Measurements from ENCODE around the gene BTRC.
"Not testable (repeated sequence)": the region's sequence is repeated elsewhere in the genome, so short reads cannot be mapped to it uniquely, and the experiment has no call there.

Gene BTRC

GRCh38 chr10:101585841-101586240 is 231.9 kb downstream of the BTRC start:
- no peak for TF ChIP-seq GABPA (IDR thresholded peaks at IDR 0.05; ENCODE audit: low read depth)
- no peak for TF ChIP-seq POLR2AphosphoS5 (IDR thresholded peaks at IDR 0.05; ENCODE audit: low read depth)
- no peak for TF ChIP-seq SPI1 (IDR thresholded peaks at IDR 0.05; ENCODE audit: borderline replicate concordance, low read depth)
- TF ChIP-seq CTCF (IDR thresholded peaks at IDR 0.05; ENCODE audit: insufficient read depth, low read length) = no peak
- TF ChIP-seq, protein P1, sequence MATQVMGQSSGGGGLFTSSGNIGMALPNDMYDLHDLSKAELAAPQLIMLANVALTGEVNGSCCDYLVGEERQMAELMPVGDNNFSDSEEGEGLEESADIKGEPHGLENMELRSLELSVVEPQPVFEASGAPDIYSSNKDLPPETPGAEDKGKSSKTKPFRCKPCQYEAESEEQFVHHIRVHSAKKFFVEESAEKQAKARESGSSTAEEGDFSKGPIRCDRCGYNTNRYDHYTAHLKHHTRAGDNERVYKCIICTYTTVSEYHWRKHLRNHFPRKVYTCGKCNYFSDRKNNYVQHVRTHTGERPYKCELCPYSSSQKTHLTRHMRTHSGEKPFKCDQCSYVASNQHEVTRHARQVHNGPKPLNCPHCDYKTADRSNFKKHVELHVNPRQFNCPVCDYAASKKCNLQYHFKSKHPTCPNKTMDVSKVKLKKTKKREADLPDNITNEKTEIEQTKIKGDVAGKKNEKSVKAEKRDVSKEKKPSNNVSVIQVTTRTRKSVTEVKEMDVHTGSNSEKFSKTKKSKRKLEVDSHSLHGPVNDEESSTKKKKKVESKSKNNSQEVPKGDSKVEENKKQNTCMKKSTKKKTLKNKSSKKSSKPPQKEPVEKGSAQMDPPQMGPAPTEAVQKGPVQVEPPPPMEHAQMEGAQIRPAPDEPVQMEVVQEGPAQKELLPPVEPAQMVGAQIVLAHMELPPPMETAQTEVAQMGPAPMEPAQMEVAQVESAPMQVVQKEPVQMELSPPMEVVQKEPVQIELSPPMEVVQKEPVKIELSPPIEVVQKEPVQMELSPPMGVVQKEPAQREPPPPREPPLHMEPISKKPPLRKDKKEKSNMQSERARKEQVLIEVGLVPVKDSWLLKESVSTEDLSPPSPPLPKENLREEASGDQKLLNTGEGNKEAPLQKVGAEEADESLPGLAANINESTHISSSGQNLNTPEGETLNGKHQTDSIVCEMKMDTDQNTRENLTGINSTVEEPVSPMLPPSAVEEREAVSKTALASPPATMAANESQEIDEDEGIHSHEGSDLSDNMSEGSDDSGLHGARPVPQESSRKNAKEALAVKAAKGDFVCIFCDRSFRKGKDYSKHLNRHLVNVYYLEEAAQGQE (IDR thresholded peaks at IDR 0.05; ENCODE audit: insufficient replicate concordance, low read depth) = no peak
- H3K27ac ChIP-seq (replicated peaks) = no peak overlapping the region
- no peak overlapping the region for H3K4me3 ChIP-seq (replicated peaks; ENCODE audit: insufficient read depth, low read length)
- no peaks in the 10 kb centered on the region for H3K27me3 ChIP-seq (ENCODE audit: insufficient read depth, poor library complexity, severe bottlenecking)
- no peak for DNase-seq (ENCODE audit: low read depth in 1 of 2, low spot score in 1 of 2)

GRCh38 chr10:101587725-101588653 is 234.0 kb downstream of the BTRC start, which contains the start of the genes DPCD and POLL:
DPCD (plus strand) TSS chr10:101588321; CDS start chr10:101588337, 16 bp downstream.
POLL (minus strand) TSS chr10:101588257; CDS start chr10:101587360, 897 bp downstream.
- no peaks in the 10 kb centered on the region for H3K27me3 ChIP-seq (ENCODE audit: insufficient read depth, poor library complexity, severe bottlenecking)
- peak; percentile 81 to 96 for DNase-seq (ENCODE audit: low read depth in 1 of 2, low spot score in 1 of 2)
- peak within 1 kb of the TSS; percentile 74 for H3K27ac ChIP-seq (replicated peaks)
- TF ChIP-seq, protein P1 (IDR thresholded peaks at IDR 0.05; ENCODE audit: insufficient replicate concordance, low read depth) = no peak
- peak; percentile 18; the same call in 1 of the 2 replicates for TF ChIP-seq SPI1 (IDR thresholded peaks at IDR 0.05; ENCODE audit: borderline replicate concordance, low read depth)
- no peak for TF ChIP-seq CTCF (IDR thresholded peaks at IDR 0.05; ENCODE audit: insufficient read depth, low read length)
- peak; percentile 96 for TF ChIP-seq GABPA (IDR thresholded peaks at IDR 0.05; ENCODE audit: low read depth)
- no peak for TF ChIP-seq POLR2AphosphoS5 (IDR thresholded peaks at IDR 0.05; ENCODE audit: low read depth)
- H3K4me3 ChIP-seq (replicated peaks; ENCODE audit: insufficient read depth, low read length) = peak within 1 kb of the TSS; percentile 83

DNA sequence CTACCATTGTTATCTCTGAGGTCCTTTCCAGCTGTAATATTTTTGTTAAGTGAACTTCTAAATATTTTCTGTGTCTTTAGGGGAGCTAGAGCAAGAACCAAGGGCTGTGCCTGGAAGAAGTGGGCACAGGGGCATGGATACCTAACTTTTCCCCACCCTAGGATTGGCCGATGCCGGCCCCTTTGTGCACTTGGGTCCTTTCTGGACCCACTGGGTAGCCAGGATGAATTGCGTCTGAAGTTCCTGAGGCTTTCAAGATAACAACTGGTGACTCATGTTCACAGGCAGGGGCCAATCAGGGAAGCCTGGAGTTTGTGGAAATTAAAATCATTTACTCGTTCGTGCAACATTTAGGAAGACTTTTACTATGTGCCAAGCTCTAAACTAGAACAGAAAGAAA is 234.9 kb downstream of the BTRC start:
- DNase-seq (ENCODE audit: low read depth in 1 of 2, low spot score in 1 of 2) = no peak
- no peak for TF ChIP-seq SPI1 (IDR thresholded peaks at IDR 0.05; ENCODE audit: borderline replicate concordance, low read depth)
- TF ChIP-seq POLR2AphosphoS5 (IDR thresholded peaks at IDR 0.05; ENCODE audit: low read depth) = no peak
- TF ChIP-seq GABPA (IDR thresholded peaks at IDR 0.05; ENCODE audit: low read depth) = no peak
- no peak for TF ChIP-seq CTCF (IDR thresholded peaks at IDR 0.05; ENCODE audit: insufficient read depth, low read length)
- TF ChIP-seq, protein P1 (IDR thresholded peaks at IDR 0.05; ENCODE audit: insufficient replicate concordance, low read depth) = no peak
- H3K27ac ChIP-seq (replicated peaks) = peak overlapping the region; percentile 74; the same call in 1 of the 2 replicates
- no peaks in the 10 kb centered on the region for H3K27me3 ChIP-seq (ENCODE audit: insufficient read depth, poor library complexity, severe bottlenecking)
- H3K4me3 ChIP-seq (replicated peaks; ENCODE audit: insufficient read depth, low read length) = peak overlapping the region; percentile 83

DNA sequence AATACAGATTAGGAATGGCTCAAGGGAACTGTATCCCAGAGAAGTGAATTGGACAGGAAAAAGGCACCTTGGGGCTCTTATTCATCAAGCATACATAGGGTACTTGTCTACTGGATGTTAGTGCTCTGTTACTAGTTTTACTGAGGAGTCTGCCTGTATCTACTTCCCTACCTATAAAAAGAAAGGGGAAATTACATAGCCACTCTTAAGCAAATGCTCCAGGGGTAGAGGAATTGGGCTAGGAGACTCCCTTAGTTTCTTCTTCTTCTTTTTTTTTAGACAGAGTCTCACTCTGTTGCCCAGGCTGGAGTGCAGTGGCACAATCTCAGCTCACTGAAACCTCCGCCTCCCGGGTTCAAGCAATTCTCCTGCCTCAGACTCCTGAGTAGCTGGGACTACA is 239.4 kb downstream of the BTRC start:
- not testable (repeated sequence) for H3K27ac ChIP-seq (replicated peaks); H3K27me3 ChIP-seq (ENCODE audit: insufficient read depth, poor library complexity, severe bottlenecking); H3K4me3 ChIP-seq (replicated peaks; ENCODE audit: insufficient read depth, low read length)
- DNase-seq (ENCODE audit: low read depth in 1 of 2, low spot score in 1 of 2) = peak in 1 of 2 experiments; percentile 31

Measured in HL-60 (cell line).